HG02852 (cell line): Measurements from ENCODE around the gene FBXO2.
"Not testable (repeated sequence)": the region's sequence is repeated elsewhere in the genome, so short reads cannot be mapped to it uniquely, and the experiment has no call there.

Experiments used
- ATAC-seq: cut with Tn5 transposase; IDR thresholded peaks from one replicate; pipeline ENCODE4 v1.9.1; 2021; ENCODE audit warnings: mild to moderate bottlenecking, moderate library complexity; ENCODE audit not compliant: unreplicated experiment

Gene FBXO2

DNA sequence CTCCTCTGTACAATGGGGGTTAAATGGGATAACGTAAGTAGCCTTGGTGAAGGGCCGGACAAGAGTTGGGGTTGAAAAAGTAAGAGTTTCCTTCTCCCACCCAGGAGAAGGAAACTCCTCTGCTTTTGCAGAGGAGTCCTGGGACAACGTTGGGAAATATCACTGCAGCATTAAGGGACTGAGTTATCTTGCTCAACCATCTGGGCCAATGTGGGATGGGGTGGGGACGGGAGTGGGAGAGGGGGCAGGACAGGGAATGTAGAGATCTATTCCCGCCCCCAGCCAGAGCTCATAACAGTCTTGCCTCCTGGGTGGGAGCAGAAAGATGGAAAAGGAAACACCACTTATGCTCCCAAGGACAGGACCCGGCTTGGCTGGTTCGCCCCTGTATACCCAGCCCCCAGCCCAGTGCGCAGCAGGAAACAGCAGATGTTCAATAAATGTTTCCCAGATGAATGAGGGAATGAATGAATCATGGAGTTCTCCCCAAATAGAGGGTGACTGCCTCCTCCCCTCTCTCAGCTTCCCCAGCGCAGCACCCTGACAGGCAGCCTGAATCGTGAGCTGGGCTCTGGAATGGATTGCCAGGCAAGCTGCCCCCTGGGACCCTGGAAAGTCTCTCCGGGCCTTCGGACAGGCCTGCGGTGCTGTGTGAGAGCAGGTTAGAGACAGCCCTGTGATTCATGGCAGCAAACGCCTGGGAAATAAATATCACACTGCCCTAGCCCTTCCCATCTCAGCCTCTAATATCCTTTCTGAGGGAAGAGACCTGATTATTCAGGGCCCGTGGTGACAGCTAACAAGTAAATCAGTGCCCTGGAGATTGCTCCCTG, 24.8 kb downstream of the FBXO2 start:
- no peak for ATAC-seq

DNA sequence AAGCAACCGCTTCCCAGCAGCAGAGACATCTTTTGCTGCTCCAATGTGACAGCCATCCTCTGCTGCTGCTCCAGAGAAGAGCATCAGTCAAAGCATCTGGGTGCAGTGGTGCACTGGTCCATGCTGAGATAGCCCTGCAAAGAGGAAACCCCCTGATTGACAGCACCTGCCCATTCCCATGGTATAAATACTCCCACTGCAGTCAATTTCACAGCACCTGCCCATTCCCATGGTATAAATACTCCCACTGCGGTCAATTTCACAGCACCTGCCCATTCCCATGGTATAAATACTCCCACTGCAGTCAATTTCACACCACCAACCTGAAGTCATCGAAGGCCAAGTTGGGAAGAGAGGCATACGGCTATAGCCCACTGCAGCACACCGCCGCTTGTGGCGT, 25.5 kb downstream of the FBXO2 start:
- ATAC-seq = no peak

DNA sequence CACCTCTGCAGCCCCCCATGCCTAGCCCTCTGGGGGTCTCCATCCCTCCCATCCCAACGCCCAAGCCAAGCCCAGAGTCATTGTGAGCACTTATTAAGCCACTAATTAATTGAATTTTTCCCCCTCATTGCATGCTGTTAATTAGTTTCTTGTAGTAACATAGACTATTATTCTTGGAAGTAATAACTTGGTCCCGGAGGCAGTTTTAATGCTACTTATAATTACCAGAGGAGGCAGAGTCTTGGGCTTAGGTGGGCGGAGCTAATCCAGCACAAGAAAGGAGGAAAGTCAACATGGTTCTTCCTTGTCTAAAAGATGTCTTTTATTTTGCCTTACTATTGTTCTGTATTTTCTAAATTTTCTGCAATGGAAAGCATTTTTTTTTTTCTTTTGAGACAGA, 27.7 kb downstream of the FBXO2 start:
- ATAC-seq = no peak

DNA sequence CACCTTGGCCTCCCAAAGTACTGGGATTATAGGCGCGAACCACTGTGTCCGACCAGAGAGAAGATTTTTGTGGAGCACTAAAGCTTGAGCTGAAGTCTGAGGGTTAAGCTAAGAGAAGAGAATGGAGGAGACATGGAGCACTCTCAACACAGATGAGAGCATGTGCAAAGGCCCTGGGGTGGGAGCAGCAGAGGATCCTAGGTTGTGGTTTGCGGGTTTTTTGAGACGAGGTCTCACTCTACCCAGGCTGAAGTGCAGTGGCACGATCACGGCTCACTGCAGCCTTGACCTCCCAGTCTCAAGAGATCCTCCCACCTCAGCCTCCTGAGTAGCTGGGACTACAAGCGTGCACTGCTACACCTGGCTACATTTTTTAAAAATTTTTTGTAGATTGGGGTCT, 30.5 kb downstream of the FBXO2 start:
- ATAC-seq = no peak

DNA sequence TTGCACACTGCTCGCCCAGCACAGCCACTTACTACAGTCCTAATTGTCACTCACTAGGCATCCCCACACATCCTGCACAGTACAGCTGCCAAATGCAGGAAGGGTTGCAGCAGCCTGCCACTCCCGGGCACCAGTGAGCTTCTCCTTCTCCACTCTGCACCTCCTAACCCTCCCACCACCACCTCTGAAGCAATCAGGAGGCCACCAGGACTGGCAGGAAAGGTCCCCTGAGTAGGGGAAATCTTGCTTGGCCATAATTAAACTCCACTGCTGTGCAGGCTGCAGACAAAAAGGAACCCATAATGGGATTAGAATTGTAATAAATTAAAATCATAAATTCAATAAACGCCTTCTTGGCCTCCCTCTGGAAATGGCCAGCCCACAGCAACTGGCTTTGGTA, 31.8 kb downstream of the FBXO2 start:
- ATAC-seq = no peak

DNA sequence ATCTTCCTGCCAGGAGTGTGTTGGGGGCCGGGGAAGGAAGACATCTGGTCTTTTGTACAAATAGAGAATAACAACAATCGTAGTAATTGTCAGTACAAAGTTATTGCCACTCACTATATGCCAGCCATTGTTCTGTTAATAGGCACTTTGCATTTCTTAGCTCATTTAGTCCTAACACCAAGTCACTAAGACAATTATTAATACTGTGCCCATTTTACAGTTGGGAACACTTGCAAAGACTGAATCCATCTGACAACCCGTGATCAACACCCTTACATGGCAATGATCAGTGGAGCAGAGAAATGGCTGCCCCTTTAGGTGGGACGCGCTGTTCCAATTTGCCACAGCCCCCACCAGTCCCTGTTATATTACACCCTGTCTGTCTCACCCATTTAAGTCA, 33.3 kb downstream of the FBXO2 start:
- no peak for ATAC-seq

DNA sequence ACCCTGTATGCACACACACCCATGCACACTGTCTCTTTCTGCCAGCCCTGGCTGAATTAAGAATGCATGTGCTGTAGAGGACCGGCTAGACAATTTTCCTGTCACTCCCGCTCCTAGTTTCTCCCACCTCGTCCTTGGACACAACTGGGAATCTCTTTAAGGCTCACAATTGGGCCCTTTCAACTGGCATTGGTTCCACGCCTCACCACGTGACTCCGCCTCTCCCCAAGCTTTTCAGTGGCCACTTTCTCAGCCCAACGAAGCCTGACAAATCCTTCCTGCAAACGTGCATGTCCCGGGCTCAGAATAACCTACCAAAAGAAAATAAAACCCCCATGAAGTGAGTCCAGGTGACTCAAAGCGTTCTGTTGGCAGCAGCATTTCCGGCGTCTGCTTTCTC, 33.8 kb downstream of the FBXO2 start:
- no peak for ATAC-seq

DNA sequence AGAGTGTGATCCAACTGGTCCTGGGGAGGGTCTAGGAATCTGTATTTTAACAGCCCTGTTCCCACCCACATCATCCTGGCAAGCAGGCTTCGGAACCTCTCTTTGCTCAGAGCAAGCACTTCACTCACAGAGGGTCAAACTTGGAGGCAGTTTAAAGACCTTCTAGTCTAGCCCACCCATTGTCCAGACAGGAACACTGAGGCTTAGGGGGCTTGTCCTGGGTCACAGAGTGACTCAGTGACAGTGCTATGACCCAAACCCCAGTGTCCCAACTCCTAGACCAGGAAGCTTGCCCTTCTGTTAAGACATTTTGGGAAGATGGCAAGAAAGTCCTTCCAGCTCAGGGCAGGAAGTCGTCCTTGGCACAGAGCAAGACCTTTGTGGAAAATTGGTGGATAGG, 36.5 kb downstream of the FBXO2 start:
- no peak for ATAC-seq

DNA sequence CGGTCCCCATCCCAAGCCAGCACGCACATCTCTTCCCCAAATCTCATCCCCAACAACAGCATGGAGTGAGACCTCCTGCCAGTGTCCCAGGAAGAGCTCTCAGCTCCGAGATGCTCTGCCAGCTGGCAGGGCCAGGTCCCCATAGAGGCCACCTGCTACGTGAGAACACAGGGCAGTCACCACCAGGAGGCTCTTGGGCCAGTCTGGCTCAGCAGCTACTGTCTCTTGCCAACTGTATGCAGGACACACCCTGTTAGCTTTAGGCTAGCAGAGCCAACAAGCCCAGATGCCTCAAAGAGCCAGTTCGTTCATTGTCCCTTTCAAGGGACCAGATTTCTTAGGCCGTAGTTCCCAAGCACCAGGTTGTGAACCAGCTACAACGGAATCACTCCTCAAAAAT, 36.9 kb downstream of the FBXO2 start:
- ATAC-seq = no peak

DNA sequence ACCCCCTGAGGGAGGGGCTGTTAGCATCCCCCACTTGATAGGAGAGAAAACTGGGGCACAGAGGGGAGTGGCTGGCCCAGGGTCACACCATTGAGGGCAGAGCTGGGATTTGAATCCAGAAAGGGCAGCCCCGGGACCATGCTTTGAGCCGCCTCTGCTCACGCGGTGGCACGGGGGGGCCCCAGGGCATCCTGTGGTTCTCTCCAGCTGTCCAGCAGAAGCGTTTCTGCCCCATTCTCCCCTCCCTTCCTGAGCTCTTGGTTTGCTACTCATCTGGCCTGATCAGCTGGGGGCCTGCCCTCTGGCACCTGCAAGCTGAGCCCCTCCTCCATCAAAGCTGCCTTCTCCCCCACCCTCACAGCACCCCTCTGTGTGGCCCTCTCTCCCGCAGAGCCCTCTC, 37.5 kb downstream of the FBXO2 start:
- ATAC-seq = no peak

DNA sequence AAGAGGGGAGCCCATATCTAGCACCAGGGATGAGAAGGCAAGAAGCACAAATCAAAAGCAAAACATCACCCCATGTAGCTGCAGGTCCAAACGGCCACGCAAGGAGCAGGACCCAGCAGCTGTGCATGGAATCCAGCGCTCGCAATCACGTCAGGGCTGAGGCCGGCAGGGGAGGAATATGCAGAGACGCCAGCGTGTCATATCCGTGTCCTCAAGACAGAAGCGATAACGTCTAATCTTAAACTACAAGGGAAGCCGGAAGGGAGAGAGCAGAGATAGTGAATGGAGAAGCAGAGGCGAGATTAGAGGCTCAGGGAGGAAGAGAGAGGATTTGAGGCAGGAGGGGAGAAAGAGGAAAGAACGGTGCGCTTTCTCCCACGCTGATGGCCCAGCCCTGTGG, 39.1 kb downstream of the FBXO2 start:
- no peak for ATAC-seq

DNA sequence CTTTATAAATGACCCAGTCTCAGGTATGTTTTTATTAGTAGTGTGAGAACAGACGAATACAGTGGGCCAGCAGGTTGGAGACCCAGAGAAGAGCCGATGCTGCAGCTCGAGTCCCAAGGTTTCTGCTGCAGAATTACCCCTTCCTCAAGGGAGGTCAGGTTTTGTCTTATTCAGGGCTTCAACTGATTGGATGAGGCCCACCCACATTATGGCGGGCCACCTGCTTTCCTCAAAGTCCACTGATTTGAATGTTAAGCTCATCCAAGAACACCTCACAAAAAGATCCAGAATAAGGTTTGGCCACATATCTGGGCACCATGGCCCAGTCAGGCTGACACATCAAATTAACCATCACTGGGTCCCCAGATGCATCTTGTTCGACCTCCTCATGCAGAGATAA, 40.9 kb downstream of the FBXO2 start:
- no peak for ATAC-seq

DNA sequence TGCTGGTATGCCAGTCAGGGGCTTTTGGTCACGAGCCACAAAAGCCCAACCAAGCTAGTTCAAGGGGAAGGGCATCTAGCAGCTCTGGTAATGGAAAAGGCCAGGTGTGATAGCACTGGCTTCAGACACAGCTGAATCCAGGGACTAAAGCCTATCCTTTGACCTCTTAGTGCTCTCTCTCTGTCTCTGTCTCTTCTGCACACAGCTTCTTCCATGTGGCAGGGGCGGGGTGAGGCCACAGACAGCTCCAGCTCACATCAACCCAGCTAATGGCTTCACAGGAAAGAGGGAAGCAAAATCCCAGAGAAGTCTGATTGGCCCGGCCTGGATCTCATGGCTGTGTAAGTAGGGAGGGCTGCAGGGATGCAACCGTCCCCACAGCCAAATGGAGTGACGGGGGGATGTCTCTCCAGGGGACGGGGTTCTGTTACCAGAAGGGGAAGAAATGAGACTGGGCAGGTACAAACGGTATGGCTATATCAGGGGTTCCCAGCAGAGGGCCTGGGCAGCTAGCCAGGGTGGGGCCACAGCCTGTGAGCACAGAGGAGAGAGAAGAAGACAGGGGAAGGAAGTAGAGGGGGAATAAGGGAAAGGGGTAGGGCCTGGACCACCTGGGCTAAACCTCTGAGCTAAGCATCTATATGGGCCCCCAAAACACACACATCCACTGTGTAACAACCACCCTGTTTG, 42.4 kb downstream of the FBXO2 start:
- no peak for ATAC-seq

DNA sequence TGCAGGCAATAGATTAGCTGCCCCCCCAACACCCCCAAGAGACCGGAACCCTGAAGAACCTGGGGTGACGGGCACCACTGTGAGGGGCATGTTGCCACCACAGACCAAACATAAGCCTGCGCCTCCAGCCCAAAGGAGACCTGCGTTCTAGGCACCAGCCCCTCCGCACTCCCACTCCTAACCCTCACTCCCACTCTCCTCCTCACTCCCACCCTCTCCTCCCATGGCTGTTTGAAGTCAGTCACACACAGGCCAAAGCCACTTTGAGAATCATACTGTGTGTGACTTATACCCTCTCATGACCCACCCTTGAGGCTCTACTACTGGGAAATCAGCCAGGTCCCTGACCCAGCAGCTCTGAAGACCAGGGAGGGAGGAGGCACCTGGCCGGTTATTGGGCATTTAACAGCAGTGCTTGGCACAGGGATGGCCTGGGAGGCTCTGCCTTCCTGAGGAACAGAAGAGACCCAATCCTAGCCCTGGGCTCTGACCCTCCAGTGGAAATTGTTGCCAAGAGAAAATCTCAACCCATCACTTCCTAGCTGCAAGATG, 43.5 kb downstream of the FBXO2 start:
- no peak for ATAC-seq

DNA sequence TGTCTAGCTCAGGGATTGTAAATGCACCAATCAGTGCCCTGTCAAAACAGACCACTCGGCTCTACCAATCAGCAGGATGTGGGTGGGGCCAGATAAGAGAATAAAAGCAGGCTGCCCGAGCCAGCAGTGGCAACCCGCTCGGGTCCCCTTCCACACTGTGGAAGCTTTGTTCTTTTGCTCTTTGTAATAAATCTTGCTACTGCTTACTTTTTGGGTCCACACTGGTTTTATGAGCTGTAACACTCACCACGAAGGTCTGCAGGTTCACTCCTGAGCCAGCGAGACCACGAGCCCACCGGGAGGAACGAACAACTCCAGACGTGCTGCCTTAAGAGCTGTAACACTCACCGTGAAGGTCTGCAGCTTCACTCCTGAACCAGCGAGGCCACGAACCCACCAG, 44.9 kb downstream of the FBXO2 start:
- ATAC-seq = not testable (repeated sequence)

DNA sequence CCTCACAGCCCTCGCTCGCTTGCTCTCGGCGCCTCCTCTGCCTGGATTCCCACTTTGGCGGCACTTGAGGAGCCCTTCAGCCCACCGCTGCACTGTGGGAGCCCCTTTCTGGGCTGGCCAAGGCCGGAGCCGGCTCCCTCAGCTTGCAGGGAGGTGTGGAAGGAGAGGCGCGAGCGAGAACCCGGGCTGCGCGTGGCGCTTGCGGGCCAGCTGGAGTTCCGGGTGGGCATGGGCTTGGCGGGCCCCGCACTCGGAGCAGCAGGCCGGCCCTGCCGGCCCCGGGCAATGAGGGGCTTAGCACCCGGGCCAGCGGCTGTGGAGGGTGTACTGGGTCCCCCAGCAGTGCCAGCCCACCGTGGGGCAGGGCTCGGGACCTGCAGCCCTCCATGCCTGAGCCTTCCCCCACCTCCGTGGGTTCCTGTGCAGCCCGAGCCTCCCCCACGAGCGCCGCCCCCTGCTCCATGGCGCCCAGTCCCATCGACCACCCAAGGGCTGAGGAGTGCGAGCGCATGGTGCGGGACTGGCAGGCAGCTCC, 45.6 kb downstream of the FBXO2 start:
- not testable (repeated sequence) for ATAC-seq

DNA sequence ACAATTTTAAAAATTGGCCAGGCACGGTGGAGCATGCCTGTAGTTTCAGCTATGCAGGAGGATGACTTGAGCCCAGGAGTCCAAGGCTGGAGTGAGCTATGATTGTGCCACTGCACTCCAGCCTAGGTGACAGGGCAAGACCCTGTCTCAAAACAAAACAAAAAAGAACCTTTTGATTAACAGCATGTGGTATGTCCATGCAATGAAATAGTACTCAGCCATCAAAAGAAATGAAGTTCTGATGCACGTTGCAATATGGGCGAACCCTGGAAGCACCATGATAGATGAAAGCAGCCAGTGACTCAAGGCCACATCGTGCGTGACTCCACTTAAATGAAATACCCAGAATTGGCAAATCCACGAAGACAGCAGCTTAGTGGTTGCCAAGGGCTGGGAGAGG, 47.5 kb downstream of the FBXO2 start:
- ATAC-seq = no peak

DNA sequence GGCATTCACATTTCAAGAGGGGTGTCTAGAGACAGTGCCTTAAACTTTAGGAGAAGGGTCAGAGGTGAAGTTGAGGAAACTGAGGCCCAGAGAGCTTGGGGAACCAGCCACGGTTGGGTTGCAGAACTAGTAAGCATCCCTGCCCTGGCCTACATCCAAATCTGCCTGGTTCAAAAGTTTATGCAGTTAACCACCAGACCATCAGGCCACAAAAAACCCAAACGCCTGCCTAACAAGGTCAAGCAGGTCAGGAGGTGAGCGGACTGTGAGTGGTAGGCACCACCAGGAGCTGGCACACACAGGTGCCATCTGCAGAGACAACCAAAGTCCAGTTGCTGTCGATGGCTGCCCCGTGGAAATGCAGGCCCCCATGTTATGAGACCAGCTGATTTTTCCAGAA, 51.2 kb downstream of the FBXO2 start:
- no peak for ATAC-seq

DNA sequence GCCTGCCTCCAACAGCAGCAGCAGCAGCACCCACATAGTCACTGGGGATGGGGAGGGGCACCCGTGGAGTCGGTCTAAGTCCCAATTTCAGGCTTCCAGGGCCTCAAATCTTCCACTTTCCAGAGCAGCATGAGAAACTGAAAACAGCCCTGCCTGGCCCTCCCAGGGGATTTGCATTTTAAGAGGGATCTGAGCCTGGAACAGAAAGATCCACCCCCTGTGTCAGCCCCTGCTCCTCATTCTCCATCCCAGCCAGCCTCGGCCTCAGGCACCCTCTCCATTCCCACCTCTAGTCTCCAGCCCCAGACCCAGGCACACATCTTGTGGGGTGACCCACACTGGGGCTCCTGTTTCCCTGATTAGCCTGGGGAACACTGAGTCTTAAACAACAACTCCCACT, 51.8 kb downstream of the FBXO2 start:
- no peak for ATAC-seq

DNA sequence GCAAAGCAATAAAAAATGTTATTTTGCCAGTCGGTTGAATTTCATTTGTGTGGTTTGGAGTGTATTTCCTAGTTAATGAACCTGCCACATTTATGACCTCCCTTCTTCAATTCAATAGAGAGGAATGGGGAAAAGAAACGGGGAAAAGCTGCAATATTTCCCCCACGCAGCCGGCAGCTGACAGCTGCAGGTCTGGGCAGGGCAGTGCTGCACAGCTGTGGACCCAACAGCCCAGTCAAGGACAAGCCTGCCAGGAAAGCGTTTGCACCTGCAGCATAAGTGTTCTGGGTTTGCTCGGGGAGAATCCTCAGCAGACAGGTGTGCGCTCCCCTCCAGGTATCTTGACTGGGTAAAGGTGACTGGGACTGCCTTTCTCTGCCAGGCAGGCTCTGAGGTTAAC, 53.4 kb downstream of the FBXO2 start:
- no peak for ATAC-seq

DNA sequence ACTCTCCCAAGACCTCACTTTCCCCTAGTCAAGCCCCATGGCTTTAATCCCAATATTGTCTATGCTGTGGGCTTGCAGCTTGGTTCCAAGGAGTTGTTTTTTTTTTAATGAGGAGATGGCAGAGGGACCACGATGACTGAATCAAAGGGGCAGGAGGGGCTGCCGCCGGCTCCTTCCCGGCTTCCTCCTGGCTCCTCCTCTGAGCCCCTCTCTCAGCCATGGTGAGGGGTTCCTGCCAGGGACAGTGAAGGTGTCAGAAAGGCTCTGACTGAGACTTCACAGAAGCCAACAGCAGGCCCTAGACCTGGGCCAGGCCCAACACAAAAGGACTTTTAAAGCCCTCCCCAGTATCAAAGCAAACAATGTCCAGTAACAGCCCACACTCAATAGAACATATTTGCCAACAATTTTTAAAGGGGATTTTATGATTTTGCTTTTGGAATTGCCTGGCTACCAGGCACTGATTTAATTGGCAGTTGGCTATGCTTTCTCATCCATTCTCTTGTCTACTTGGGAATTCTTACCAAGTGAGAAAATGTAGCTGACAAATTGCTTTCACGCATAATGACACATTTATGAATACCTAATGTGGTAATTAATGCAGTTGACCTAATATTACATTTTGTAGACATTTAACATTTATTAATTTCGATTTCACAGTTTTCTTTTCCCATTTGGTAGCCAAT, 54.2 kb downstream of the FBXO2 start:
- no peak for ATAC-seq
